Measurements from ENCODE around the gene MT1F.

- TF ChIP-seq CTCF (optimal IDR thresholded peaks at IDR 0.05 in 1 of 3, IDR thresholded peaks at IDR 0.05 in 1 of 3, conservative IDR thresholded peaks at IDR 0.05 in 1 of 3; ENCODE audit: extremely low read depth in 1 of 3, insufficient read depth in 2 of 3, low read length in 3 of 3) (no peak), EZH2 (IDR thresholded peaks at IDR 0.05; ENCODE audit: low read length) (no peak)
These were observed 44.1 kb upstream of the MT1F start for GRCh38 chr16:56613706-56614105.
